HEK293T (cell line): ENCODE data around the gene PIK3R1.

ENCODE experiments used
- CTCF ChIA-PET: fragments of 350-600 bp; formaldehyde crosslinking; extraction: SDS; loops from one replicate; lab custom pipeline; 2021; ENCODE audit warnings: antibody characterized with exemption, inconsistent platforms; lab: Yijun Ruan, JAX
- POLR2A ChIA-PET: fragments of 350-600 bp; formaldehyde crosslinking; extraction: SDS; loops from one replicate; lab custom pipeline; 2020; ENCODE audit warnings: antibody characterized with exemption, inconsistent platforms; lab: Yijun Ruan, JAX
- DNase-seq: peaks from one replicate; pipeline ENCODE4 v3.0.0; 2012; ENCODE audit warnings: mixed read lengths; ENCODE audit errors: extremely low spot score
- ARNT ChIP-seq: fragments of 450-650 bp; IDR thresholded peaks from 2 replicates; pipeline ENCODE4 v1.6.1; 2017; ENCODE audit warnings: mild to moderate bottlenecking
- BHLHE40 ChIP-seq: fragments of 450-650 bp; IDR thresholded peaks from 2 replicates; pipeline ENCODE4 v1.6.1; 2016; ENCODE audit warnings: mild to moderate bottlenecking, moderate library complexity, borderline replicate concordance
- CTBP1 ChIP-seq: fragments of 450-650 bp; IDR thresholded peaks from 2 replicates; pipeline ENCODE4 v1.6.1; 2016; ENCODE audit warnings: borderline replicate concordance
- ELF4 ChIP-seq: fragments of 450-650 bp; IDR thresholded peaks from 2 replicates; pipeline ENCODE4 v1.6.1; 2017; ENCODE audit warnings: antibody characterized with exemption
- FOXA1 ChIP-seq: fragments of 450-650 bp; IDR thresholded peaks from 2 replicates; pipeline ENCODE4 v1.6.1; 2016; ENCODE audit warnings: mild to moderate bottlenecking
- FOXK2 ChIP-seq: fragments of 450-650 bp; IDR thresholded peaks from 2 replicates; pipeline ENCODE4 v1.6.1; 2016; ENCODE audit warnings: mild to moderate bottlenecking
- FOXM1 ChIP-seq: fragments of 450-650 bp; IDR thresholded peaks from 2 replicates; pipeline ENCODE4 v1.6.1; 2017; ENCODE audit warnings: mild to moderate bottlenecking, borderline replicate concordance
- HDGF ChIP-seq: fragments of 450-650 bp; IDR thresholded peaks from 2 replicates; pipeline ENCODE4 v1.6.1; 2017; ENCODE audit warnings: antibody characterized with exemption, borderline replicate concordance
- L3MBTL2 ChIP-seq: fragments of 450-650 bp; conservative IDR thresholded peaks from 2 replicates; pipeline ENCODE4 v1.6.1; 2016; ENCODE audit warnings: mild to moderate bottlenecking
- LEF1 ChIP-seq: fragments of 450-650 bp; IDR thresholded peaks from 2 replicates; pipeline ENCODE4 v1.6.1; 2017; ENCODE audit warnings: mild to moderate bottlenecking, borderline replicate concordance
- NFRKB ChIP-seq: fragments of 450-650 bp; IDR thresholded peaks from 2 replicates; pipeline ENCODE4 v1.6.1; 2016; ENCODE audit warnings: mild to moderate bottlenecking, moderate library complexity
- PKNOX1 ChIP-seq: fragments of 450-650 bp; IDR thresholded peaks from 2 replicates; pipeline ENCODE4 v1.6.1; 2016
- SP1 ChIP-seq: fragments of 450-650 bp; IDR thresholded peaks from 2 replicates; pipeline ENCODE4 v1.6.1; 2017
- SUZ12 ChIP-seq: fragments of 450-650 bp; IDR thresholded peaks from 2 replicates; pipeline ENCODE4 v1.6.1; 2016; ENCODE audit warnings: mild to moderate bottlenecking
- TARDBP ChIP-seq: fragments of 450-650 bp; IDR thresholded peaks from 2 replicates; pipeline ENCODE4 v1.6.1; 2016
- ZNF384 ChIP-seq: fragments of 450-650 bp; IDR thresholded peaks from 2 replicates; pipeline ENCODE4 v1.6.1; 2016

The PIK3R1 gene

GRCh38 chr5:68190619-68191018, 24.9 kb upstream of the PIK3R1 start:
- ChIA-PET CTCF (no interaction called here), POLR2A (no interaction called here)
- DNase-seq, result no peak
- TF ChIP-seq HDGF, result no peak
- no peak for TF ChIP-seq ZNF384
- TF ChIP-seq PKNOX1, result no peak
- TF ChIP-seq ARNT, result no peak
- no peak for TF ChIP-seq FOXK2
- TF ChIP-seq FOXM1, result no peak
- no peak for TF ChIP-seq CTBP1
- TF ChIP-seq ELF4, result no peak
- TF ChIP-seq SP1, result no peak
- no peak for TF ChIP-seq BHLHE40
- no peak for TF ChIP-seq SUZ12
- TF ChIP-seq L3MBTL2, result no peak
- no peak for TF ChIP-seq TARDBP
- no peak for TF ChIP-seq LEF1

- CTCF ChIA-PET, result no interaction called here
- TF ChIP-seq FOXA1 (no peak), ZNF384 (0 out of 2 replicates have a peak, but pooled peaks have one; percentile 13)
- DNase-seq, result no peak
- POLR2A ChIA-PET, result no interaction called here
These were observed 24.3 kb upstream of the PIK3R1 start for GRCh38 chr5:68191083-68191791.

GRCh38 chr5:68192679-68193060, 22.9 kb upstream of the PIK3R1 start:
- ChIA-PET CTCF (no interaction called here), POLR2A (interaction anchor here (1.4 kb wide), 1 partner anchor 23 kb away, joined by 6 read pairs; the partner anchor contains the start of gene PIK3R1)
- no peak for DNase-seq
- TF ChIP-seq ZNF384, result no peak
- no peak for TF ChIP-seq LEF1
- TF ChIP-seq PKNOX1, result no peak
- TF ChIP-seq BHLHE40, result no peak
- no peak for TF ChIP-seq FOXA1
- no peak for TF ChIP-seq NFRKB
- TF ChIP-seq SUZ12, result no peak
- TF ChIP-seq L3MBTL2, result no peak
- no peak for TF ChIP-seq FOXM1
- TF ChIP-seq ELF4, result no peak
- TF ChIP-seq FOXK2, result no peak
- no peak for TF ChIP-seq HDGF
- no peak for TF ChIP-seq TARDBP
- TF ChIP-seq SP1, result no peak
- no peak for TF ChIP-seq CTBP1
- no peak for TF ChIP-seq ARNT

- ChIA-PET CTCF (no interaction called here), POLR2A (no interaction called here)
- DNase-seq, result no peak
- TF ChIP-seq NFRKB (no peak), L3MBTL2 (no peak), FOXM1 (no peak), SP1 (no peak), TARDBP (no peak), FOXA1 (no peak), SUZ12 (no peak), ELF4 (no peak), LEF1 (no peak), PKNOX1 (no peak)
These were observed 22.0 kb upstream of the PIK3R1 start for GRCh38 chr5:68193481-68194036.

- ChIA-PET POLR2A (interaction anchor here (1.2 kb wide), 1 partner anchor 21 kb away, joined by 8 read pairs; the partner anchor contains the start of gene PIK3R1), CTCF (no interaction called here)
- DNase-seq, result no peak
- TF ChIP-seq TARDBP, result no peak
- no peak for TF ChIP-seq ELF4
- no peak for TF ChIP-seq L3MBTL2
- TF ChIP-seq LEF1, result no peak
- no peak for TF ChIP-seq ZNF384
- TF ChIP-seq FOXM1, result no peak
- no peak for TF ChIP-seq BHLHE40
- TF ChIP-seq PKNOX1, result no peak
- no peak for TF ChIP-seq FOXK2
- TF ChIP-seq HDGF, result no peak
- TF ChIP-seq NFRKB, result no peak
These were observed 21.2 kb upstream of the PIK3R1 start for GRCh38 chr5:68194386-68194785.

- ChIA-PET CTCF (no interaction called here), POLR2A (interaction anchor here (1.2 kb wide), 1 partner anchor 20 kb away, joined by 8 read pairs; the partner anchor contains the start of gene PIK3R1)
- TF ChIP-seq FOXM1 (no peak), HDGF (no peak), SUZ12 (no peak), ARNT (no peak), SP1 (no peak), NFRKB (no peak), LEF1 (no peak), FOXA1 (no peak), ZNF384 (no peak), FOXK2 (no peak), TARDBP (no peak), BHLHE40 (no peak), ELF4 (no peak), CTBP1 (no peak), PKNOX1 (no peak), L3MBTL2 (no peak)
- DNase-seq, result no peak
These were observed 20.4 kb upstream of the PIK3R1 start for GRCh38 chr5:68195137-68195536.
